NB4 (cell line): ENCODE measurements around the gene ASMTL.

Experiments
- DNase-seq: peaks from one replicate; pipeline ENCODE4 v3.0.0; 2010; ENCODE audit warnings: low read depth
- H3K4me3 ChIP-seq: one replicate; pipeline ENCODE4 v1.5.1; 2011; ENCODE audit warnings: mild to moderate bottlenecking, low read depth, low read length, moderate library complexity
- CTCF ChIP-seq: IDR thresholded peaks from one replicate; pipeline ENCODE4 v1.5.1; 2012; ENCODE audit warnings: low read depth, low read length
- MAX ChIP-seq: IDR thresholded peaks from 2 replicates; pipeline ENCODE4 v1.6.1; 2011; ENCODE audit warnings: low read depth, low read length
- MYC ChIP-seq: IDR thresholded peaks from 2 replicates; pipeline ENCODE4 v1.6.1; 2011; ENCODE audit warnings: low read depth, low read length
- POLR2A ChIP-seq: IDR thresholded peaks from 2 replicates; pipeline ENCODE4 v1.6.1; 2011; ENCODE audit warnings: mild to moderate bottlenecking; ENCODE audit not compliant: insufficient read length; ENCODE audit errors: extremely low read depth

ASMTL gene

GRCh38 chrX:1420371-1420770 lies 32.3 kb downstream of the ASMTL start:
- no peak for DNase-seq
- TF ChIP-seq MYC (no peak), CTCF (no peak), MAX (no peak), POLR2A (no peak)

GRCh38 chrX:1419545-1420355 lies 33.0 kb downstream of the ASMTL start:
- no peak overlapping the region for H3K4me3 ChIP-seq
- TF ChIP-seq CTCF (no peak), MAX (no peak), MYC (no peak), POLR2A (no peak)
- DNase-seq, result no peak

More at GRCh38 chrX:1420371-1420770, 32.3 kb downstream of the ASMTL start:
- H3K4me3 ChIP-seq, result no peak overlapping the region

GRCh38 chrX:1418901-1419544 lies 33.7 kb downstream of the ASMTL start:
- TF ChIP-seq CTCF (no peak), MYC (no peak), MAX (no peak), POLR2A (no peak)
- no peak for DNase-seq
- H3K4me3 ChIP-seq, result no peak overlapping the region

GRCh38 chrX:1417921-1418771 lies 34.6 kb downstream of the ASMTL start:
- H3K4me3 ChIP-seq, result no peak overlapping the region
- TF ChIP-seq CTCF (no peak), MAX (no peak), MYC (no peak), POLR2A (no peak)
- DNase-seq, result no peak

- H3K4me3 ChIP-seq, result no peak overlapping the region
- TF ChIP-seq MYC, result no peak
- TF ChIP-seq CTCF, result no peak
- TF ChIP-seq MAX, result no peak
- no peak for TF ChIP-seq POLR2A
- DNase-seq, result no peak
Observed at GRCh38 chrX:1416965-1417760, 35.5 kb downstream of the ASMTL start.
